ENCODE data around the gene TCAP.

- TF ChIP-seq RAD21 (IDR thresholded peaks at IDR 0.05; ENCODE audit: insufficient read depth, low read depth, low read length) = no peak
- no peak for TF ChIP-seq CREB1 (IDR thresholded peaks at IDR 0.05; ENCODE audit: low read depth)
- TF ChIP-seq EGR1 (IDR thresholded peaks at IDR 0.05; ENCODE audit: borderline replicate concordance in 1 of 2, low read depth in 2 of 2, low read length in 2 of 2) = no peak
- TF ChIP-seq NR2C1 (IDR thresholded peaks at IDR 0.05) = no peak
- TF ChIP-seq FOS (IDR thresholded peaks at IDR 0.05; ENCODE audit: borderline replicate concordance, extremely low read depth, insufficient read length) = no peak
- TF ChIP-seq PML (IDR thresholded peaks at IDR 0.05; ENCODE audit: low read length) = no peak
- TF ChIP-seq MYC (IDR thresholded peaks at IDR 0.05; ENCODE audit: insufficient read depth, insufficient read length, insufficient replicate concordance, low read length, severe bottlenecking) = no peak
- TF ChIP-seq E2F4 (IDR thresholded peaks at IDR 0.05; ENCODE audit: low read depth, low read length) = no peak
- no peak for TF ChIP-seq E2F8 (IDR thresholded peaks at IDR 0.05; ENCODE audit: low read depth, partially characterized antibody)
- no peak for TF ChIP-seq NR2F1 (conservative IDR thresholded peaks at IDR 0.05)
- no peak for TF ChIP-seq ZBTB40 (IDR thresholded peaks at IDR 0.05; ENCODE audit: borderline replicate concordance)
- TF ChIP-seq POLR2AphosphoS5 (IDR thresholded peaks at IDR 0.05; ENCODE audit: low read length) = no peak
- TF ChIP-seq USF2 (IDR thresholded peaks at IDR 0.05; ENCODE audit: borderline replicate concordance, low read depth, low read length) = no peak
- no peak for TF ChIP-seq NRF1 (conservative IDR thresholded peaks at IDR 0.05; ENCODE audit: low read depth, low read length)
Measured at GRCh38 chr17:39679521-39680192, 14.5 kb downstream of the TCAP start.
